ENCODE results near the gene PFKP.

- TF ChIP-seq CHD2 (IDR thresholded peaks at IDR 0.05; ENCODE audit: low read length, partially characterized antibody) = no peak
- TF ChIP-seq SREBF2 (IDR thresholded peaks at IDR 0.05) = no peak
- TF ChIP-seq POLR2A (IDR thresholded peaks at IDR 0.05; ENCODE audit: low read length) = no peak
- no peak for TF ChIP-seq ZFP36 (IDR thresholded peaks at IDR 0.05; ENCODE audit: borderline replicate concordance, partially characterized antibody)
- no peak for TF ChIP-seq BHLHE40 (IDR thresholded peaks at IDR 0.05; ENCODE audit: low read depth, low read length)
Observed at GRCh38 chr10:3043512-3044368, 23.6 kb upstream of the PFKP start.

All from A549 (cell line).